ENCODE results near the gene STK38. TPM values are rescaled to one million over a fixed set of nuclear protein-coding genes. Genes with fewer than 3 reads are reported as not detected.

STK38 gene
- total and polyA plus RNA-seq, 2 of the 8 experiments (the other 6 are each of a cell fraction or from before 2014, with no cell fraction given) = 8.1 to 19.8 TPM

GRCh38 chr6:36559011-36559793 is 11.9 kb upstream of the STK38 start (continued):
- TF ChIP-seq RAD21 (IDR thresholded peaks at IDR 0.05 in 1 of 2, conservative IDR thresholded peaks at IDR 0.05 in 1 of 2; ENCODE audit: low read depth in 2 of 2, low read length in 2 of 2) (no peak), CEBPB (IDR thresholded peaks at IDR 0.05; ENCODE audit: low read depth, low read length) (no peak), CHD1 (IDR thresholded peaks at IDR 0.05; ENCODE audit: low read depth, low read length) (no peak)

Data from H1 (cell line).